HG03135 (cell line): ENCODE measurements around the gene DTX3.
"Not testable (repeated sequence)": the region's sequence is repeated elsewhere in the genome, so short reads cannot be mapped to it uniquely, and the experiment has no call there.

ENCODE experiments used
- ATAC-seq: cut with Tn5 transposase; IDR thresholded peaks from one replicate; pipeline ENCODE4 v1.9.1; 2021; ENCODE audit warnings: mild to moderate bottlenecking, moderate library complexity; ENCODE audit not compliant: unreplicated experiment

DTX3 gene

DNA sequence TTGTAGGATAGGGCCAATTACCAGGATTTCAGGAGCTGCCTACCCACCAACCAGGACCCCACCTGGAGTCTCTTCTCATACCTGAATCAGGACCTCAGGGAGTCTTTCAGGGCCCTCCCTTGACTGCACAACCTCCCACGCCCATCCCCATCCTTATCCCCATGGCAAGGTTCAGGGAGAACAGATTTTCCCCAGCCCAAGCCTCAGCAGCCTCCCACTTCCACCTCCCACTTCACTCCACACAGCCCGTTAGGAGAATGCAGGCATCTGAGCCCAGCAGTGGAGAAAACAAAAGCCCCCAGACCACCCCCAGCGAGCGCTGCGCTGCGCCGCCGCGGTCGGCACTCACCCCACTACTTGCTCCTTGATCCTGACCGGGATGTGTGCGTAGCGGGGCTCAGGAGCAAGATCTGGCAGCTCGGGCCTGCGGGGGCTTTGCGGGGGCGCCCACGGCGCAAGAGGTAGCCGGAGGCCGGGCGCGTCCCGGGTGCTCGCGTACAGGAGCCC lies 27.0 kb downstream of the DTX3 start:
- ATAC-seq: no peak

DNA sequence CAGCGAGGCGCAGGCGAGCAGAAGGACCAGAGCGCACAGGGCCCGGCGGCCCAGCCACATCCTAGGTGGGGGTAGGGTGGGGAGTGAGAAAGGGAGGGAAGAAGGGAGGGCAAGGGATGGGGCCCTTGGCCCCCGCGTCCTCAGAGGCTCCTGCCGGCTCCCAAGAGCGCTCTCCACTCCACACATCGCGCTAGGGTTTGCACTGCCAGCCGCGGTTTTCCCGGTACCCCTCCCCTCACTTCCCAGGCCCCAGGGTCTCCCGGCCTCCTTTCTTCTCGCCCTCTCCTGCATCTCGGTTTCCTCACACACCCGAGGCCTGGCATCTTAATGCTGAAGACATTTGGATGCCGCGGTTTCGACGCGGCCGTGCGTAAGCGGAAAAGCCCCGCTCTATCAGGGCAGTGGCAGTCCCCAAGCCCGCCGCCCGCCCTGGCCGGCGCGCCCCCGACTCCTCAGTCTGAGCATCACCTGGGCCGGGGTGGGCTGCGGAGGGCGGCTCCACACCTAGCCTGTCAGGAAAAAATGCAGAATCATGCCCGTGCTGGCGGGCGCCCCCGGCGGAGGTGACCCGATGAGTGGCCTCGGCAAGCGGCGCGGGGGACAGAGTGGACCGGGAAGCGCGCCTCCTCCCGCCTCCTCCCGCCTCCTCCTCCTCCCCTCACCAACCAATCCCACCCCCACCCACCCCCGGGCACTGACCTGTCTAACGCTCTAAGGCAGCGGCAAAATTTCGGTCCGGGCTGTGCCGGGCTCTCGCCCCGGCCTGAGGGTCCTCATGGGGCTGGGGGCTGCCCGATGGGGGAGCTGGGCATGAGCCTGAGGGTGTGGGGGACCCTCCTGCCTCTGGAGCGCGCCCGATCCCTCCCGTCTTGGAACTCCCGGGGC lies 27.7 kb downstream of the DTX3 start:
- ATAC-seq: no peak

DNA sequence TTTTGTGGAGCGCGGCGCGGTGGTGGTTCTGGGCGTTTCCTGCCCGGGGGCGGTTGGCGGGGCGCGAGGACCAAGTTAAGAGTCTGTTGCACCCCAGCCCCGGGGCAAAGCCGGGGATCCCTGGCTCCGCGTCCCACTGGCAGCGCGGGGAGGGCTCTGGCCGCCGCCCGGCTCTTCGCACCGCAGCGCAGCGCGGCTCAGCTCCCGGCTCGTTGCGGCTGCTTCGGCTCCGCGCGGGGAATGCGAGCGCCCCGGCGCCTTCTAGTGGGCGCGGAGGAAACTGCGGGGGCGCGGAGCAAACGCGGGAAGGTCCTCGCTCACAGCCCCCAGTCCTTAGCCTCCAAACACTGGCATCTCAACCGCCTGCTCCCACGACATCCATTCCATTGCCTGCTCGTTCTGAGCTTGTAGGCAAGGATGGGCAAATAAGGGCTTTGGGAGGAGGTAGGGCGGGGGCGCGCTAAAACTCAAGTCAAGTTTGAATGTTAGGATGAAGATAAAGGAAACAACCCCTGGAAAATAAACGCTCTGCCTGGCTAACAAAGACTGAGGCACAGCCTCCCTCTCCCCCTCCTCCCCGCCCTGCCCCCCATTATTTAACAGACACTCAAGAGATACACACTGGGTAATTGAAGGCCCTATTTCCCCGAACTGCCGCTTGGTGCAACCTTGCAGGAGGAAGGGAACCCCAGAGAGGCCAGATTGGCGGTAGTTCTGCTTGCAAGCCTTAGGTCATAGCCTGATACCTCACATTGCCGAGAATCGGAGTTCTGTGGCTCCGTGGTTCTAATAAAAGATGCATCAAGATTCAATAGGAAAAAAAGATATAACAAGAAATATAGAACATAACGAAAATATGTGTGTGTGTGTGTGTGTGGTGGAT lies 28.6 kb downstream of the DTX3 start, which contains the start of gene B4GALNT1:
B4GALNT1 (minus strand) TSS at position 244 of the 883 bp plus-strand sequence. CDS start 1,069 bp downstream, outside the sequence.
- peak; percentile 70 for ATAC-seq

DNA sequence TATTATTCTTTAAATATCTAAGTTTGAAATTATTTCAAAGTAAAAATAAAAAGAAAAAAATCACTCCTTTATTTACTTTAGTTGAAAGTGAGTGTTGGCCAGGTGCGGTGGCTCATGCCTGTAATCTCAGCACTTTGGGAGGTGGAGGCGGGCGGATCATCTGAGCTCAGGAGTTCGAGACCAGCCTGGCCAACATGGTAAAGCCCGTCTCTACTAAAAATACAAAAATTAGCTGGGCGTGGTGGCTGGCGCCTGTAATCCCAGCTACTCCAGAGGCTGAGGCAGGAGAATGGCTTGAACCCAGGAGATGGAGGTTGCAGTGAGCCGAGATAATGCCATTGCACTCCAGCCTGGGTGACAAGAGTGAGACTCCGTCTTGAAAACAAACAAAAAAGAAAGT lies 32.1 kb downstream of the DTX3 start:
- not testable (repeated sequence) for ATAC-seq

DNA sequence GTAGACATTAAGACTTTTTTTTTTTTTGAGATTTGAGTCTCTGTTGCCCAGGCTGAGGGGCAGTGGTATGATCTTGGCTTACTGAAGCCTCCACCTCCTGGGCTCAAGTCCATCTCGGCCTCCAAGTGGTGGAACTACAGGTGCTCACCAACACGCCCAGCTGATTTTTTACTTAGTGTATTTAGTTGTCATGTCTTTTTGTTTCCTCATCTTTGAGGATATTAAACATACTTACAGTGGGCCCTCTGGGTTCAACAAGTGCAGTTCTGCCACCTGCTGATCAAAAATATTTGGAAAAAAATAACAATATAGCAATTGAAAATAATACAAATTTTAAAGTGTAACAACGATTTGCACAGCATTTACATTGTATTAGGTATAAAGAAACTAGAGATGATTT lies 32.7 kb downstream of the DTX3 start:
- ATAC-seq: no peak

DNA sequence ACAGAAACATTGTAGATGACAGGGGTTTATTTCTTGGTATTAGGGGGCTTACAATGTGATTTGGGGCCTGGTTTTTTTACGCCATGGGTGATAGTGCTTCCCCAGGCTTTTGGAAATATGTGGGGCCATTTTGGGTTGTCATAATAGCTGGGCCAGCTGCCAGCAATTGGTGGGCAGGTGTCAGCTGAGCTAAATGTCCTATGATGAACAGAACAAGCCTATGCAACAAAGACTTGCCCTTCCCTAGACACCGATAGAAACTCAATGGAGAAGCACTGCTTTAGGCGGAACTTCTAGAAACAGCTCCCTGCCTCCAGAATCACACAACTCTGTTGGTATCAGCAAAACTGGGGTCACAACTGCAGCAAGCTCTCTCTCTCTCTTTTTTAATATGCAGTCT lies 33.5 kb downstream of the DTX3 start:
- ATAC-seq: no peak

DNA sequence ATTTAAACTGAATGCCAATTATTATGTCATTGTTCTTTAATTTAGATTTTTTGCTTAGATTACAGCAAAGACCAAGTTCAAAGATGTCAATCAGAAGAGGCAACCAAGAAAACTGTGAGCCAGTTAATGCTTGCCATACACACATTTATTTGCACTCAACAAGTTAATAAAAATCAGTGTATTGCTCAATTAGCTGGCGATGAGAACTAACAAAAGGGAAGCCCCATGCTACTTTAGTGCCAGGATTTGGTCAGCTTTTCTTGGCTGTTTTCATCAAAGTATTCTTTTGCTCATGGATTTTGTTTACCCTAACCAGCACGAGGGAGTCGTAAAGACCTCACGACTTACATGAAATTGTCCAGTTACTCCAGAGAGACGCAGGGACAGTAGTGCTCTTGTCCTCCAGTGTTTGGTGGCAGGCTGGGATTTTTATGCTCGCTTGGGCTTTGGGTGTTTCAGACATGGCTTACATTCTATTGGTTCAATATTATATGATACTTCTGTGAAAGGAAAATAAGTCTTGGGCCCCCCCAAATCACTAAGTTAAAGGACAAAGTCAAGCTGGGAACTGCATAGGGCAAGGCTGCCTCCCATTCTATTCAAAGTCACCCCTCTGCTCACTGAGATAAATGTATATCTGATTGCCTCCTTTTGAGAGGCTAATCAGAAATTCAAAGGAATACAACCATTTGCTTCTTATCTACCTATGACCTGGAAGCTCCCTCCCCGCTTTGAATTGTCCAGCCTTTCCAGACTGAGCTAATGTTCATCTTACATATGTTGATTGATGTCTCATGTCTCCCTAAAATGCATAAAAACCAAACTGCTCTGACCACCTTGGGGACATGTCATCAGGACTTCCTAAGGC lies 35.8 kb downstream of the DTX3 start:
- no peak for ATAC-seq

DNA sequence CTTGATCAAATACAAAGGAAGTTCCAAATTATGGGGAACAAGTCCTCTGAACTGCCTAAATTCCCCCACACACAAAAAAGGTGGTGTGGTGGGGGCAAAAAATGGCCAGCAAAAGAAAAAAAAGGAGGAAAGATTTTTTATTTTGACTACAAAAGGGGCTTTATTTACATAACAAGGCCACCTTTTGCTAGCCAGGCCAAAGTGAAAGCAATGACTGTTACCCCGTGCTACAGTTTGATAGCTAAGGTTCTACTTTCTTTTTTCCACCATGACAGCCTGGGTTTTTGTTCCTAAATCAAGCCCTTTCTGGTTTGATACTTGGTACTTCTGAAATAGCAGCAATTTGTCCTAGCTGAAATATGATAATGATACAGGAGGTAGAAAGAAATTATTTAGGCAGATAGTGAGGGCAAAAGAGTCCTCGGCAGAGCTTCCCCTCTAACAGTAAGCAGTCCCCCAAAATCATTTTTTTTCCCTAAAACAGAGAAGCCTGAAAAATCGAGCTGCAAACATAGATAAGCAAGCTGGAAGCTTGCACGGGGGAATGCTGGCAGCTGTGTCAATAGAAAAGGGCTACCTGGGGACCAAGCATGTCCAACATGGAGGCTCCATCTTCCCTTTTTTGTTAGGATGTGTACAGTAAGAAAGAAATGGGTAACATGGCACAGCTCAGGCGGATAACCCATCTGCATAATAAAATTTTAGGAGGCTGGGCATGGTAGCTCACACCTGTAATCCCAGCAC lies 37.2 kb downstream of the DTX3 start:
- ATAC-seq: no peak

DNA sequence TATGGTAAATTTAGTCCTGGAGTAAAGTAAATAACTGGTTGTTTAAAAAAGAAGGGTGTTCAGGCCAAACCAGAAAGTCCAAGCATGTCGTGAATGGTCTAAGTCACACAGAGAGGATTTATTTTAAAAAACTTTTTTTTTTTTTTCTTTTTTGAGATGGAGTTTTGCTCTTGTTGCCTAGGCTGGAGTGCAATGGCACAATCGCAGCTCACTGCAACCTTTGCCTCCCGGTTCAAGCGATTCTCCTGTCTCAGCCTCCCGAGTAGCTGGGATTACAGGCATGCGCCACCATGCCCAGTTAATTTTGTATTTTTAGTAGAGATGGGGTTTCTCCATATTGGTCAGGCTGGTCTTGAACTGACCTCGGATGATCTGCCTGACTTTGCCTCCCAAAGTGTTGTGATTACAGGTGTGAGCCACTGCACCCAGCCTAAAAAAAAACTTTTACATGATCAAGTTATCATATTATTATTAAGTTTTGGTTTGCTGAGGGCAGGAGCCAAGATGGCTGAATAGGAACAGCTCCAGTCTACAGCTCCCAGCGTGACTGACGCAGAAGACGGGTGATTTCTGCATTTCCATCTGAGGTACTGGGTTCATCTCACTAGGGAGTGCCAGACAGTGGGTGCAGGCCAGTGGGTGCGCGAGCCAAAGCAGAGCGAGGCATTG lies 41.5 kb downstream of the DTX3 start:
- ATAC-seq: not testable (repeated sequence)

DNA sequence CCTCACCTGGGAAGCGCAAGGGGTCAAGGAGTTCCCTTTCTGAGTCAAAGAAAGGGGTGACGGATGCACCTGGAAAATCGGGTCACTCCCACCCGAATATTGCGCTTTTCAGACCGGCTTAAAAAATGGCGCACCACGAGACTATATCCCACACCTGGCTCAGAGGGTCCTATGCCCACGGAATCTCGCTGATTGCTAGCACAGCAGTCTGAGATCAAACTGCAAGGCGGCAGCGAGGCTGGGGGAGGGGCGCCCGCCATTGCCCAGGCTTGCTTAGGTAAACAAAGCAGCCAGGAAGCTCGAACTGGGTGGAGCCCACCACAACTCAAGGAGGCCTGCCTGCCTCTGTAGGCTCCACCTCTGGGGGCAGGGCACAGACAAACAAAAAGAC lies 42.0 kb downstream of the DTX3 start:
- ATAC-seq: not testable (repeated sequence)

DNA sequence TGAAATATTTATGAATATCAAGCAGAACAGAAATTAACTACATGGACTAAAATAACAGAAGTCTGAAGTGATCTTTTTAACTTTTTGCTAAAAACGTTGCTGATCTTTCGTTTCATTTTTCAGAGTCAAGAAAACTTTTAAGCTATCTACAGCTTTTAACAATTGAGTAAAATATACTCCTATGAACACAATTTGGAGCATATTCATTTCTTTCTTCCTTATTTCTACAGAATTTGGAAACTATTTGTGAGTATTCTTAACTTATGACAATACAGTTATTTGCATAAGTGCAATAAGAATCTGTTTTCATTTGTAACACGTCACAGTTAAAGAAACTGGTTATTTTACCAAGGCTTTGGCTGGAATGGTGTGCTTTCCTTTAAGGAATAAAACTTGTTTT lies 49.4 kb downstream of the DTX3 start:
- ATAC-seq: no peak

DNA sequence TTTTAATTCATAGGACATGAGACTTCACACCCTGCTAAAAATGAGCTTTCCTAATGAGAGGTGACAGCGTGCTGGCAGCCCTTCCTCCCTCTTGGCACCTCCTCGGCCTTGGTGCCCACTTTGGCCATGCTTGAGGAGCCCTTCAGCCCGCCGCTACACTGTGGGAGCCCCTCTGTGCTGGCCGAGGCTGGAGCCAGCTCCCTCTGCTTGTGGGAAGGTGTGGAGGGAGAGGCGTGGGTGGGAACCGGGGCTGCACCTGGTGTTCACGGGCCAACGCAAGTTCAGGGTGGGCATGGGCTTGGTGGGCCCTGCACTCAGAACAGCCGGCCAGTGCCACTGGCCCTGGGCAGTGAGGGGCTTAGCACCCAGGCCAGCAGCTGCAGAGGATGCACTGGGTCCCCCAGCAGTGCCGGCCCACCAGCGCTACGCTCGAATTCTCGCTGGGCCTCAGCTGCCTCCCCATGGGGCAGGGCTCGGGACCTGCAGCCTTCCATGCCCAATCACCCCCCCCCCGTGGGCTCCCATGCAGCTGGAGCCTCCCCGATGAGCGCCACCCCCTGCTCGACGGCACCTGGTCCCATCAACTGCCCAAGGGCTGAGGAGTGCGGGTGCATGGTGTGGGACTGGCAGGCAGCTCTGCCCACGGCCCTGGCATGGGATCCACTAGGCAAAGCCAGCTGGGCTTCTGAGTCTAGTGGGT lies 51.1 kb downstream of the DTX3 start:
- ATAC-seq: no peak

DNA sequence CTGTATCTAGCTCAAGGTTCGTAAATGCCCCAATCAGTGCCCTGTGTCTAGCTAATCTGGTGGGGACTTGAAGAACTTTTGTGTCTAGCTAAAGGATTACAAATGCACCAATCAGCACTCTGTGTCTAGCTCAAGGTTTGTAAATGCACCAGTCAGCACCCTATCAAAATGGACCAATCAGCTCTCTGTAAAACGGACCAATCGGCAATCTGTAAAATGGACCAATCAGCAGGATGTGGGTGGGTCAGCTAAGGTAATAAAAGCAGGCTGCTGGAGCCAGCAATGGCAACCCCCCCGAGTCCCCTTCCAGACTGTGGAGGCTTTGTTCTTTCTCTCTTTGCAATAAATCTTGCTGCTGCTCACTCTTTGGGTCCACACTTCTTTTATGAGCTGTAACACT lies 51.8 kb downstream of the DTX3 start:
- ATAC-seq: not testable (repeated sequence)

DNA sequence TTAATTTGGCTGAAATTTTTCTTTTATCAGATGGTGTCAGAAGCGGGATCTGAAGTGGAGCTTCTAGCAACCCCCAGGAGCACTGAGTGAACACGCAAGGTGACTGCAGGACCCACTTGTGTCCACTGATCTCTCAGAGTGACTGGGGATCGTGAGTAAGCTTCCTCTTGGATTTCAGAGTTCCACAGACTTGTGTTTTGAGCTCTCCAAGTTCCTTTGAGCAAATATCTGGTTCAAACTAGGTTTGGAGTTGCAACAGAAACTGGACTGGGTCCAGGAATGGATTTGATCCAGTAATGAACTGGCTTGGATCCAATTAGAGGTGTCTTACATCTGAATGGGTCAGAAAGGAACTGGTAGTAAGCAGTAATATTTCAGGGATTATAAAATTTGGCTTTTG lies 53.1 kb downstream of the DTX3 start:
- no peak for ATAC-seq

DNA sequence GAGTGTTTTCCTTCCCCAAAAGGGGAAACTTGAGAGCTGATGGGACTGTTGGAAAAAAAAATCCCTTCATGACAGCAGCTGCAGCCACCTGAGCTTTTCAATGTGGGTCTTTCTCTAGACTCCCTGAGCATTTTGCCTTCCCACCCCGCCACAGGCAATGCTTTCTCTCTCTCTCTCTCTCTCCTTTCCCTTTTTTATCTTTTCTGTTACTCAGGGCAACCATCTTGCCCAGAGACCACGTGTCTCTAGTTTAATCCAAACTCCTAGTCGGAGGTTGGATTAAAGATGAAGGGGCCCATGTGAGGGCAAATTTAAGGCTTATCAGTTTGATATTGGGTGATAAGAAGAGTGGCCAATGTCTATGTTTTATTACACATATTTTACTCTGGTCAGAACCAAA lies 54.3 kb downstream of the DTX3 start:
- no peak for ATAC-seq
